ENCODE data around the gene PIBF1.
A peak's percentile ranks its signal among the peaks of the same experiment; 100 is the strongest.
"Not testable (repeated sequence)": the region's sequence is repeated elsewhere in the genome, so short reads cannot be mapped to it uniquely, and the experiment has no call there.

Gene PIBF1

GRCh38 chr13:72798817-72799216 lies 16.9 kb downstream of the PIBF1 start:
- no peak for DNase-seq (ENCODE audit: low spot score)
- TF ChIP-seq CTCF (IDR thresholded peaks at IDR 0.05; ENCODE audit: extremely low read depth, missing control alignments): no peak

GRCh38 chr13:72804301-72804700 lies 22.4 kb downstream of the PIBF1 start:
- TF ChIP-seq CTCF (IDR thresholded peaks at IDR 0.05; ENCODE audit: extremely low read depth, missing control alignments): no peak
- DNase-seq (ENCODE audit: low spot score): no peak

- DNase-seq (ENCODE audit: low spot score): no peak
- no peak for TF ChIP-seq CTCF (IDR thresholded peaks at IDR 0.05; ENCODE audit: extremely low read depth, missing control alignments)
Measured at GRCh38 chr13:72805676-72806346, 23.9 kb downstream of the PIBF1 start.

- not testable (repeated sequence) for DNase-seq (ENCODE audit: low spot score)
Measured at GRCh38 chr13:72806514-72806913, 24.6 kb downstream of the PIBF1 start.

GRCh38 chr13:72808917-72809500 lies 27.1 kb downstream of the PIBF1 start:
- peak; percentile 6 for DNase-seq (ENCODE audit: low spot score)
- no peak for TF ChIP-seq CTCF (IDR thresholded peaks at IDR 0.05; ENCODE audit: extremely low read depth, missing control alignments)

- no peak for DNase-seq (ENCODE audit: low spot score)
- no peak for TF ChIP-seq CTCF (IDR thresholded peaks at IDR 0.05; ENCODE audit: extremely low read depth, missing control alignments)
Measured at GRCh38 chr13:72820156-72820897, 38.4 kb downstream of the PIBF1 start.

- no peak for TF ChIP-seq CTCF (IDR thresholded peaks at IDR 0.05; ENCODE audit: extremely low read depth, missing control alignments)
- no peak for DNase-seq (ENCODE audit: low spot score)
Measured at GRCh38 chr13:72820898-72821279, 39.0 kb downstream of the PIBF1 start.

Measured in GM20000 (cell line).